Endothelial cell of hepatic sinusoid (primary cell): ENCODE data around the gene CNTN2.

Source experiments
- in situ Hi-C: cut with HindIII; loops from 2 replicates; pipeline ENCODE4 v1.10.0; 2017; ENCODE audit warnings: low sequenced_read_pairs

CNTN2 gene

GRCh38 chr1:205042911-205043806 lies at the start of gene CNTN2:
CNTN2 (plus strand) TSS chr1:205043212; CDS start chr1:205053186, 9,974 bp downstream.
- in situ Hi-C loops = no loop called here

- in situ Hi-C loops = no loop called here
Measured at GRCh38 chr1:204994086-204994862, 48.7 kb upstream of the CNTN2 start.

- in situ Hi-C loops = no loop called here
Measured at GRCh38 chr1:204996981-204997380, 46.0 kb upstream of the CNTN2 start.

GRCh38 chr1:204997591-204998355 lies 45.2 kb upstream of the CNTN2 start:
- in situ Hi-C loops = no loop called here

GRCh38 chr1:205001162-205001561 lies 41.9 kb upstream of the CNTN2 start:
- in situ Hi-C loops = loop anchor here (10.0 kb wide), 1 partner anchor 54 kb away; no protein-coding TSS in a partner anchor

GRCh38 chr1:205002705-205003104 lies 40.3 kb upstream of the CNTN2 start:
- in situ Hi-C loops = loop anchor here (10.0 kb wide), 1 partner anchor 52 kb away; no protein-coding TSS in a partner anchor

- in situ Hi-C loops = loop anchor here (10.0 kb wide), 1 partner anchor 51 kb away; no protein-coding TSS in a partner anchor
Measured at GRCh38 chr1:205003358-205004131, 39.5 kb upstream of the CNTN2 start.

GRCh38 chr1:205004351-205004750 lies 38.7 kb upstream of the CNTN2 start:
- in situ Hi-C loops = loop anchor here (10.0 kb wide), 1 partner anchor 50 kb away; no protein-coding TSS in a partner anchor

- in situ Hi-C loops = loop anchor here (5.0 to 10.0 kb wide), 2 partner anchors 46 to 57 kb away; no protein-coding TSS in a partner anchor
Measured at GRCh38 chr1:205008896-205009295, 34.1 kb upstream of the CNTN2 start.

- in situ Hi-C loops = loop anchor here (5.0 to 10.0 kb wide), 3 partner anchors 45 to 65 kb away; no protein-coding TSS in a partner anchor
Measured at GRCh38 chr1:205009670-205010069, 33.3 kb upstream of the CNTN2 start.

GRCh38 chr1:205012391-205013140 lies 30.4 kb upstream of the CNTN2 start:
- in situ Hi-C loops = loop anchor here (10.0 kb wide), 1 partner anchor 62 kb away; no protein-coding TSS in a partner anchor

- in situ Hi-C loops = loop anchor here (10.0 kb wide), 1 partner anchor 61 kb away; no protein-coding TSS in a partner anchor
Measured at GRCh38 chr1:205013683-205014367, 29.2 kb upstream of the CNTN2 start.

- in situ Hi-C loops = loop anchor here (10.0 kb wide), 1 partner anchor 60 kb away; no protein-coding TSS in a partner anchor
Measured at GRCh38 chr1:205014783-205015182, 28.2 kb upstream of the CNTN2 start.

- in situ Hi-C loops = loop anchor here (10.0 kb wide), 1 partner anchor 60 kb away; no protein-coding TSS in a partner anchor
Measured at GRCh38 chr1:205015241-205015640, 27.8 kb upstream of the CNTN2 start.

GRCh38 chr1:205016075-205016474 lies 26.9 kb upstream of the CNTN2 start:
- in situ Hi-C loops = loop anchor here (10.0 kb wide), 1 partner anchor 59 kb away; no protein-coding TSS in a partner anchor

GRCh38 chr1:205016584-205016983 lies 26.4 kb upstream of the CNTN2 start:
- in situ Hi-C loops = loop anchor here (10.0 kb wide), 1 partner anchor 58 kb away; no protein-coding TSS in a partner anchor

- in situ Hi-C loops = loop anchor here (10.0 kb wide), 1 partner anchor 58 kb away; no protein-coding TSS in a partner anchor
Measured at GRCh38 chr1:205017001-205017400, 26.0 kb upstream of the CNTN2 start.

GRCh38 chr1:205017766-205018165 lies 25.2 kb upstream of the CNTN2 start:
- in situ Hi-C loops = loop anchor here (10.0 kb wide), 1 partner anchor 57 kb away; no protein-coding TSS in a partner anchor
